ENCODE results near the gene IQGAP1.

IQGAP1 gene

DNA sequence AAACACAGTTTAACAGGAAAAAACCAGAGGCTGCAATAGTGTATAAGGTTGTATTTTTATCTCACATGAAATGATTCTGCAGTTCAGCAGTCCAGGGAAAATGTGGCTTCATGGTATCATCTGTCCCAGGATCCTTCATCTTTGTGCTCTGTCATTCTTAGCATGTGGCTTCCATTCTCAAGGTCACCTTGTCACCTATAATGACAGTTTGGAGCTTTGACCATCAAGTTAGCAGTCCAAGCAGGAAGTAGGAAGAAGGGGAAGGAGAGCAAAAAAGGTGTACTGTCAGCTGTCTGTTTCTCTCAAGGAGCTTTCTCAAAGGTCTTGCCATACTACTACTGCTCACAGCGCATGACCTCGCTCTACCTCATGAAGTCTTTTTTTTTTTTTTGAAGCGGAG, 83.1 kb downstream of the IQGAP1 start:
- Histone ChIP-seq H3K4me3 (no peak overlapping the region), H3K27ac (no peak overlapping the region)
- DNase-seq (ENCODE audit: low spot score): no peak
- TF ChIP-seq, protein P1, sequence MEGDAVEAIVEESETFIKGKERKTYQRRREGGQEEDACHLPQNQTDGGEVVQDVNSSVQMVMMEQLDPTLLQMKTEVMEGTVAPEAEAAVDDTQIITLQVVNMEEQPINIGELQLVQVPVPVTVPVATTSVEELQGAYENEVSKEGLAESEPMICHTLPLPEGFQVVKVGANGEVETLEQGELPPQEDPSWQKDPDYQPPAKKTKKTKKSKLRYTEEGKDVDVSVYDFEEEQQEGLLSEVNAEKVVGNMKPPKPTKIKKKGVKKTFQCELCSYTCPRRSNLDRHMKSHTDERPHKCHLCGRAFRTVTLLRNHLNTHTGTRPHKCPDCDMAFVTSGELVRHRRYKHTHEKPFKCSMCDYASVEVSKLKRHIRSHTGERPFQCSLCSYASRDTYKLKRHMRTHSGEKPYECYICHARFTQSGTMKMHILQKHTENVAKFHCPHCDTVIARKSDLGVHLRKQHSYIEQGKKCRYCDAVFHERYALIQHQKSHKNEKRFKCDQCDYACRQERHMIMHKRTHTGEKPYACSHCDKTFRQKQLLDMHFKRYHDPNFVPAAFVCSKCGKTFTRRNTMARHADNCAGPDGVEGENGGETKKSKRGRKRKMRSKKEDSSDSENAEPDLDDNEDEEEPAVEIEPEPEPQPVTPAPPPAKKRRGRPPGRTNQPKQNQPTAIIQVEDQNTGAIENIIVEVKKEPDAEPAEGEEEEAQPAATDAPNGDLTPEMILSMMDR (IDR thresholded peaks at IDR 0.05): no peak

DNA sequence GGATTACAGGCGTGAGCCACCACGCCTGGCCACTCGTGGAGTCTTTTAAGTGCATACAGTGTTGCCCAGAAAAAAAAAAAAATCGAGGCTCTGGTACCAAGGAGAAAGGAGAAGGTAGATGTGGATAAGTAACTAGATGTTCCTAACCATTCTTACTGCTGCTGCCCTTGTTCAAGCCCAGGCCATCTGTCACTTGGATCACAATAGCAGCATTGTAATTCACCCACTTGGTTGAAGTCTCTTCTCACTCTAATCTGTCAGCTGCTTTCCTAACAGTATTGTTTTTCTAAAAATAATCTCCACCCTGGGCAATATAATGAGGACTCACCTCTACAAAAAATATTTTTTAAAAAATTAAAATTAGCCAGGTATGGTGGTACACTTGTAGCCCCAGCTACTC, 83.7 kb downstream of the IQGAP1 start:
- TF ChIP-seq, protein P1 (IDR thresholded peaks at IDR 0.05): no peak
- no peak overlapping the region for H3K4me3 ChIP-seq
- H3K27ac ChIP-seq: no peak overlapping the region
- DNase-seq (ENCODE audit: low spot score): no peak

- TF ChIP-seq, protein P1 (IDR thresholded peaks at IDR 0.05): no peak
- H3K4me3 ChIP-seq: no peak overlapping the region
- DNase-seq (ENCODE audit: low spot score): no peak
- H3K27ac ChIP-seq: peak overlapping the region in 1 of 2 donors; percentile 34
Measured at GRCh38 chr15:90478846-90479481, 90.9 kb downstream of the IQGAP1 start.

GRCh38 chr15:90479656-90480055, 91.6 kb downstream of the IQGAP1 start:
- Histone ChIP-seq H3K4me3 (no peak overlapping the region), H3K27ac (peak overlapping the region in 1 of 2 donors; percentile 49)
- no peak for DNase-seq (ENCODE audit: low spot score)
- TF ChIP-seq, protein P1 (IDR thresholded peaks at IDR 0.05): no peak

DNA sequence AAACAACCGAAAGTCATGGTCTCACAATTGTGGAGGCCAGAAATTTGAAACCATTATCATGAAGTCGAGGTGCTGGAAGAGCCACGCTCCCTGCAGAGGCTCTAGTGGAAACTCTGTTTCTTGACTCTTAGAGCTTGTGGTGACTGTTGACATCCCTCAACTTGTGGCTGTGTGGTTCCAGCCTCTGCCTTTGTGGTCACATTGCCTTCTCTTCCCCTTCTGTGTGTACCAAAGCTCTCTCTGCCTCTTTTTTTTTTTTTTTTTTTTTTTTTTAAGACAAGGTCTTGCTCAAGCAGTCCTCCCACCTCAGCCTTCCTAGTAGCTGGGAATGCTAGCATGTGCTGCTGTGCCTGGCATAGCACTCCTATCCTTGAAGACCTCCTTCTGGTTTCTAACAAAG, 93.0 kb downstream of the IQGAP1 start:
- no peak for DNase-seq (ENCODE audit: low spot score)
- Histone ChIP-seq H3K27ac (peak overlapping the region in 1 of 2 donors; percentile 22), H3K4me3 (no peak overlapping the region)
- TF ChIP-seq, protein P1 (IDR thresholded peaks at IDR 0.05): no peak

- TF ChIP-seq, protein P1 (IDR thresholded peaks at IDR 0.05): peak; percentile 83
Measured at GRCh38 chr15:90482124-90483011, 94.3 kb downstream of the IQGAP1 start.

GRCh38 chr15:90483012-90483307, 94.9 kb downstream of the IQGAP1 start:
- no peak overlapping the region for H3K4me3 ChIP-seq
- TF ChIP-seq, protein P1 (IDR thresholded peaks at IDR 0.05): no peak
- H3K27ac ChIP-seq: no peak overlapping the region
- no peak for DNase-seq (ENCODE audit: low spot score)

More at GRCh38 chr15:90482124-90483011, 94.3 kb downstream of the IQGAP1 start:
- DNase-seq (ENCODE audit: low spot score): no peak
- Histone ChIP-seq H3K27ac (peak overlapping the region; percentile 12 to 46), H3K4me3 (no peak overlapping the region)
